HG03135 (cell line): ENCODE results near the gene MUC7.
"Not testable (repeated sequence)": the region's sequence is repeated elsewhere in the genome, so short reads cannot be mapped to it uniquely, and the experiment has no call there.

ENCODE experiments used
- ATAC-seq: cut with Tn5 transposase; IDR thresholded peaks from one replicate; pipeline ENCODE4 v1.9.1; 2021; ENCODE audit warnings: mild to moderate bottlenecking, moderate library complexity; ENCODE audit not compliant: unreplicated experiment

Gene MUC7

DNA sequence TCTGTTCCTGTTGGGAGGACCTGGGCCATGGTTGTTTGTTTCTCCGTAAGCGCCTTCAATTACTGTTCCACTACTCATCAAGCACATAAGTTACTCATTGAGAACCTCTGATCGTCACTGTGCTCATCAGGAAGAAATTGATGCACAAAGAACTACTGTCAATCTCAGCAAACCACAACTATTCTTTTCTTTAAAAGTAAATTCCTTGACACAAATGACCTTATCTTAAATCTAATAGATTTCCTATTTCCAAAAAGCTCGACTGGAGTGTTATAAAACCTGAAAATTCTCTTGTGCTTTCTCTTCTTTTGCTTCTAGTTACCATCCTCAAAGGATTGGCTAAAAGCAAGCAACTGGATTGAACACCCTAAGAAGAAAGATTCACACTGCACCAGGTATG is at the start of gene MUC7:
MUC7 (plus strand) TSS at position 301 of the 400 bp plus-strand sequence. CDS start 1,825 bp downstream, outside the sequence.
- no peak for ATAC-seq

DNA sequence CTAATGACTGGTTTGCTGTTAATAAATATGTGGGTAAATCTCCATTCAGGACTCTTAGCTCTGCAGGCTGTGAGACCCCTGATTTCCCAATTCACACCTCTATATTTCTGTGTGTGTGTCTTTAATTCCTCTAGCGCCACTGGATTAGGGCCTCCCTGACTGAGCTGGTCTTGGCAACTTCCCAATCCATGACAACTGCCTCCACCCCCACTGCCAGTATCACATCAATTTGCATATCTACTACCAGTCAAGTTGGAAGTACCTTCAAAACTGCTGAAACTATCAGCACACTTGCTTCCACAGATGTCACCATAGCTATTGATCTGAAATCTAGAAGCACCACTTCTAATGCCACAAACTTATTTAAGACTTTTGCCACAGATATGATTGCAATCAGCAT is 46.7 kb upstream of the MUC7 start:
- ATAC-seq = no peak

DNA sequence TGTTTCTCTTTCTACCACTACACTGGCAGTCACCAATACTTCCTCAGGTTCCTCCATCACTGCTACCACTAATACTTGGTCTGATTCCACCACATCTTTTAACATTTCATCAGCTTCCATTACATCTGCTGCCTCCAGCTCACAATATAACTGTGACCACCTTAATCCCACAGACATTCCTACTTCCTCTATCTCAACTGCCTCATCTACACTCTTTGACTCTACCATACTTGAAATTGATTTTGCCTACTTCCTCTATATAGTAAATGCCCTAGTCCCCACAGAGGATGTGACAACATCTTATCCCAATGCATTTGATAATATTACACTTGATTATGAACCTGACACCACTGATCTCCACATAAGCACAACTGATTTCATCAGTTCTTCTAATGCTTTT is 45.2 kb upstream of the MUC7 start:
- ATAC-seq = no peak

DNA sequence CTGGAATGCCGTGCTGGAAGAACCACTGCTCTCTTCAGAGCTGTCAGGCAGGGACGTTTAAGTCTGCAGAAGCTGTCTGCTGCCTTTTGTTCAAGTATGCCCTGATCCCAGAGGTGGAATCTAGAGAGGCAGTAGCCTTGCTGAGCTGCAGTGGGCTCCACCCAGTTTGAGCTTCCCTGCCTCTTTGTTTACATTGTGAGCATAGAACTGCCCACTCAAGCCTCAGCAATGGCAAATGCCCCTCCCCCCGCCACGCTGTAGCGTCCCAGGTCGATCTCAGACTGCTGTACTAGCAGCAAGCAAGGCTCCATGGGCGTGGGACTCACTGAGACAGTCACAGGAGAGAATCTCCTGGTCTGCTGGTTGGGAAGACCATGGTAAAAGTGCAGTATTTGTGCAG is 34.8 kb upstream of the MUC7 start:
- ATAC-seq = no peak

DNA sequence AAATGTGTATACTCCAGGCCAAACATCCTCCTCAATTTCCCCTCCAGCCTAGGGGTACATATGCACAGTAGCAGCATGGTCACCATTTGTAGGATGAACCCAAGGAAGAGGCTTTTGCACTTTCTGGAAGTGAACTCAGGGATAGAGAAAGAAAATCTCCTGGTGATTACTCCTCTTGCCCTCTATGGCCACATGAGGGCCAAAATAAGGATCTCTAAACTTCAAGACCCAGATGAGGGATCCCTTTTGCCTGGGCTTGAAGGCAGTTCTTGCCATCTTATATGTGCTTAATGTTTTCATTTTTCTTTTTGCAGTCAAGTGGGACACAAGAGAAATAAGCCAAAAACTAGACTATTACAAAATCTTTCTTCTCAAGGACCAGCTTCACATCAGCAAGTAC is 29.5 kb upstream of the MUC7 start:
- ATAC-seq = no peak

DNA sequence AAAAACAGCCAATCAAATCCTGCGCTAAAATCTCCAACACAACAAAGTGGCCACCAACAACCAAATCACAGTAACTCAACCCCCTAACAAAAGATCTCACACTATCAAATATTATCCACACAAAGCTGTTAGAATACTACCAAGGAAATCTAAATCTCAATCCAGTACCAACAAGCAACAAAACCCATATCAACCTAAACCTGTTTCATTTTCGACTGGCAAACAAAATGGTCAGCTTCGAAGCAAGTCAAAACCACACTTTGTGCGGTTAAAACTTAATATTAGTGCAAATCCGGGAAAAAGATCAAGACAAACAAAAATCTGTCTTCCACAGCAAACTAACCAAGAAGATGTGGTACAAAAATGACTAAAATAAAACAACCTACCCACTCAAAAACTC is 28.7 kb upstream of the MUC7 start:
- ATAC-seq = no peak

DNA sequence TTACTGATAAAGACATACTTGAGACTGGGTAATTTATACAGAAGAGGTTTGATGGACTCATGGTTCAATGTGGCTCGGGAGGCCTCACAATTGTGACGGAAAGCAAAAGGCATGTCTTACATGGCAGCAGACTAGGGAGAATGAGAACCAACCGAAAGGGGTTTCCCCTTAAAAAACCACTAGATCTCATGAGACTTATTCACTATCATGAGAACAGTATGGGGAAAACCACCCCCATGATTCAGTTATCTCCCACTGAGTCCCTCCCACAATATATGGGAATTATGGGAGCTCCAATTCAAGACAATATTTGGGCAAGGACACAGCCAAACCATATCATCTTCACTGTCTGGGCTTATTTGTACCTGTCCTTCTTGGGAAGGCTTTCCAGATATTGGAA is 22.8 kb upstream of the MUC7 start:
- no peak for ATAC-seq

DNA sequence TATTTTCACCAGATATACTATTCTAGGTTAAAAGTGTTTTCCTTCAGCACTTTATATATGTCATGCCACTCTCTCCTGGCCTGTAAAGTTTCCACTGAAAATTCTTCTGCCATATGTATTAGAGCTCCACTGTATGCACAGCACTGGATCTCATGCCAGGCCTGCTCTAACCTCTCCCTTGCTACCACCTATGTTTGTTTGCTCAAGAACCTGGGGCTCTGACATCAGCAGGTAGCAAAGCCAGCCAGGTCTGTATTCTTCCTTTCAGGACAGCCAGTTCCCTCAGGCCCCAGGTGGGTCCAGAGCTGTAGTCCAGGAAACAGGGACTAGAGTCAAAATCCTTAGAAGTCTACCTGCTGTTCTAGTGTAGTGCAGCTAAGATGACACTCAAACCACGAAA is 19.1 kb upstream of the MUC7 start:
- no peak for ATAC-seq

DNA sequence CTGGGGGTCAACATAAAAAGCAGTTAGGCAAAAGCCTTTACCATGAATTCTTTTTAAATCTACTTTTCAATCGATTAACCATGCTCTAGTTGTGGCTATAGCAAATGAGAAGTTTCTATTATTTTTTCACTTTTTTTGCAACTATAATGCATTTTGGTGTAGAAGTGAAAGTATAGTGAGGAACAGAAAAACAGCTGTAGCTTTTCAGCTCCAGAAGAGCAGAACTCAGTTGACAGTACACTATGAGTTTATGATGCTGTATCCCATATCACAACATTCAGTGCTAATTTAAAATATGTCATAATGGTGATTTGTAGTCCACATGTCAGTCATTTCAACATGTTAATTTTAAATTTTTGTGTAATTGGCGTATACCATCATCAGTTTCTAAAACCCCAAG is 8.7 kb upstream of the MUC7 start:
- no peak for ATAC-seq

DNA sequence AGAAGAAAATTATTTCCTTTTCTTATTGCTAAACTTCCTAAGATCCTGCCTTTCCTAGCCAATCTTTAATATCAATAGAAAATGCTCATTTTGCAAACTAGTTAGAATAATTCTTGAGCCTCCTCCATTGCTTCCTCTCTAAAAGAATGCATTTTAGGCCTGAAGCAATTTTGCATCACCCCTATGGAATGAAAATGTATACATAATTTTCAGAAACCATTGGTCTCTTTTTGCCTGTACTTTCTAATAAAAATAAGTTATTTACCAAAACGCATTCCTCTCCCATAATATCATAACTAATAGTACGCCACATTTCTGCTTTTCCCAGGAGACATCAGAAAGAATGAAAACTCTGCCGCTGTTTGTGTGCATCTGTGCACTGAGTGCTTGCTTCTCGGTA is 1.7 kb downstream of the MUC7 start:
- ATAC-seq = no peak

DNA sequence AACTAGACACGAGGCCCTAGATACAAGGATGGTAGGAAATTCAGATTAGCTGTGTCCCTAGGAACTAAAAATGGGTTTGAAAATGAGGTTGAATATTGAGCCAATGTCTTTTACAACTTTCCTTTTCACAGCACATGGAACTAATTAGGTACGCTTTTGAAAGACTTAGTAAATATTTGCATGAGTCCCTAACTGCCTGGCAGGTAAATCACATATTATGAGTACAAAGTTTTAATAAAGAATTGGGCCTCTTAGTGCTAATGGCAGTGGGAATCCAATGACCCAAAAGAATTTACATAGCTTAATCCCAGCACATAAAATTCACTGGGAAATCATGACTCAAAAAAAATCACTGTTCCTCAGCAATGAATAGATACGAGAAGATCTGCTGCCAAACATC is 16.8 kb downstream of the MUC7 start:
- no peak for ATAC-seq

DNA sequence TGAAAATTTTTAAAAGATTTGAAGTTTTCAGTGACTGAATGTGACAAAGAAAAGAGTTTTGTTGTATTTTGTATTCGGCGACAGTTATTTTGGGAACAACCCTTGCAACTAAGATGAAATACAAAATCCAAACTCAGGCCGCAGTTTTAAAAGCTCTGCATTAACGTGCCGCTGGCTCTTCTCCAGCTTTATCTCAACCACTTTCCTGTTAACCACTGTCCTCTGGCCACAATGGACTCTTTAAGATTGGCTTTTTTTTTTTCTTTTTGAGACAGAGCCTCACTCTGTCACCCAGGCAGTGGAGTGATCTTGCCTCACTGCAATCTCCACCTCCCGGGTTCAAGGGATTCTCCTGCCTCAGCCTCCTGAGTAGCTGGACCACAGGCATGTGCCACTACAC is 24.2 kb downstream of the MUC7 start:
- ATAC-seq = no peak

DNA sequence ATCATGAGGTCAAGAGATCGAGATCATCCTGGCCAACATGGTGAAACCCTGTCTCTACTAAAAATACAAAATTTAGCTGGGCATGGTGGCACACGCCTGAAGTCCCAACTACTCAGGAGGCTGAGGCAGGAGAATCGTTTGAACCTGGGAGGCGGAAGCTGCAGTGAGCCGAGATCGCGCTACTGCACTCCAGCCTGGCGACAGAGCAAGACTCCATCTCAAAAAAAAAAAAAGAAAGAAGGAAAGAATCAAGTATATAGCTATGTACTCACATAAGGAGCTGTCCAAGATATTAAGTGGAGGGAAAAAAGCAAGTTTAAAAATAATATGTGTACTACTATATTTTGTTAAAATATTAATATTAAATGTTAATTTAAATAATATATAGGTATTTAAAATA is 29.8 kb downstream of the MUC7 start:
- ATAC-seq = not testable (repeated sequence)

DNA sequence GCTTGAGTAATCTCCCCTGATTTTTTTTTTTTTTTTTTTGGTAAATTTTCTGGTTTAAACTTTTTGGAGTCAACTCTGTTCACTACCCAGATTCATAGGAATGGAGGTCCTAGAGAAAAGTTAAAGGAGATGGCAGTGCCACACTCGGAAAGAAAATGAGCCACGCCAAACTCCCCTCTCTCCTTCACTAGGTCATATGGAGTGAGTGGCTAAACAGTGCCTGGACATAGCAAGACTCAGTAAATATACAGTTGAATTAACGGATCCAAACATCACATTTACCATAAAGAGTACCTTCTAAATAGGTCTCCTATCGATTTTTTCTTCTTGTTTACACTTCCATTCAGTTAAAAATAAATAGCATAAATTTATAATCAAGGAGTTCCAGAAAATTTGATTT is 32.7 kb downstream of the MUC7 start:
- ATAC-seq = no peak

DNA sequence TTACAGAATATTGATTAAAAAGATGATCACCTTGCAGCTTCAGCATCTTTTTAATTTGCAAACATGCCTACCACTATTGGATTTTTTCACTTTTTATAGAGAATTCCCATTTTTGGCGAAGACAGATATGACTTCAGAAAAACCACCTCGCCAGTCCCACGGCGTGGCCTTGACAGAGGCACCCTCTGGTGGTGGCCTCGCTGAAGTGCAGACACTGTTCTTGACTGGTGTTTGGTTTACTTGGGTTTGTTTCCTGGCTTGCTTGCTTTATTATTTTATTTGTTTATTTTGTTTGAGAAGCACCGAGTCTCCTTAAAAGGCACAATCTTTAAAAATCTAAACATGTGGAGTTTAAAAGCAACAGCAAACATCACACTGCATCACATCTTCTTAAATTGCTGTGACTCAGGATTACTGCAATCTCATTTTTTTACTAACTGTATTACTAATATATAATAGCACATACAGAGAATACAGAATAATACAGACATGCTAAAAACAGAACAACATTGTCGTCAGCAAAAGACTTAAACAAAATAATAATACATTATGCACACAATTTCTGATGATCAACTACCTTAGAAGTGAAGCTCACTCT is 33.3 kb downstream of the MUC7 start:
- ATAC-seq = peak; percentile 93

DNA sequence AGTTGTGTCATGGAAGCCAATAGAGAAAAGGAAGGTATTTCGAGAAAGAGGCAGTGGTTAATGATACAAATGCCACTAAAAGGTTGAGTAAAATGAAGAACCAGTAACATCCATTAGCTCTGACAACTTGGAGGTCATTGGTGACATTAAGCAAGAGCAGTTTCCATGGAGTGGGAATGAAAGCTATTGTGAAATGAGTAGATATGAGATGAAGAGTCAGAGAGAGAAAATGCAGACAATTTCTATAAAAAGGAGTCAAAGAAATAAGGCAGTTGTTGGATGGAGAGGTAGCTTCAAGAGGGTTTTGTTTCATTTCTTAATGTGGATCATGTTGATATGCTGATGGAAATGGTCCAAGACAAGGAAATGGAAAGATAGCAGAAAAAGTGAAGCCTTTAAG is 36.8 kb downstream of the MUC7 start:
- no peak for ATAC-seq

DNA sequence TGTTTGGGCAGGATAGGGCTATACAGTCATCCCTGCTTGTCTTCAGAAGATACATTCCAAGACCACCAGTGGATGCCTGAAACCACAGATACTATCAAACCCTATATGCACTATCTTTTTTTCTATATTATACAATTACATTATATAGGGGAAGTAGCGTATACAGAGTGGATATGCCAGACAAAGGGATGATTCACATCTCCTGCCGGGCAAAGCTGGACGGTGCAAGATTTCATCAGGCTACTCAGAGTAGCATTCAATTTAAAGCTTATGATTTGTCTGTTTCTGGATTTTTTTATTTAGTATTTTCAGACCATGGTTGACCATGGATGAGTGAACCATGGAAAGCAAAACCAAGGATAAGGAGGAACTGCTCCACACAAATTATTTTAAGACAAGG is 39.4 kb downstream of the MUC7 start:
- ATAC-seq = no peak

DNA sequence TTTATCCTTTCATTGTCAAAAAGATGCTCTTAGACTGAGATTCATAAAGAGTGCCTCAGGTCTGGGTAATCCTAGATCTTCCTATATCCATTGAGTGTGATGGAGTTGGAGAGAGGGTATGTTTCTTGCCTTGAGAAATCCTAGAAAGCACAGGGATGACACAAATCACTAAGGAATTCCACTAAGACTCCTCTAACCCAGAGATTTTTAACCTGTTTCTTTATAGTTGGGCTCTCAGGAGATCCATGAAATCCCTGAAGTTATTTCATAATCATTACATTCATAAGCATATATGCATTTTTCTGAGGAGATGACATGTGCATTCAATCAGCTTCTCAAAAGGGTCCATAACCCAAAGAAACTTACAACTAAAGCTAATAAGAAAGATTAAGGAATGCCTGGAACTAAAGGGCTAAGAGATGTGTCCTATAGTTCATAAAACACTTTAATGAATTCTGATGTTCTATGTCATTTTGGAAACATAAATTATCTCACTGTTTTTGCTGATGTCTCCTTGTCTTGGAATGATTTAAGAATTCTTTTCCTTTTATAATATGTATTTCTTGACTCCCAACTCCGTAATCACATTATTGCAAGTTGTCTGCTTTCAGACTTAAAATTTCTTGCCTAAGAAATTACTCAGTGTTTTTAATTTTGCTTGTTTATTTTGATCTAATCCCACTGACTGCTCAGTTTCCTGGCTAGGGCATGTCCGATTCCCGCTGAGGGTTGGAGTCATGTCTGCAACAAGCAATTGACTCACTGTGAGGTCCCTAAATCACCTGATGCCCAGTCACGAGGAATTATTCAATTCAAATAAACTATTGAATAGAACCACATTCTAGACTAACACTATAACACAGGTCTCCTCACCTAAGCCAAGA is 43.6 kb downstream of the MUC7 start:
- no peak for ATAC-seq

DNA sequence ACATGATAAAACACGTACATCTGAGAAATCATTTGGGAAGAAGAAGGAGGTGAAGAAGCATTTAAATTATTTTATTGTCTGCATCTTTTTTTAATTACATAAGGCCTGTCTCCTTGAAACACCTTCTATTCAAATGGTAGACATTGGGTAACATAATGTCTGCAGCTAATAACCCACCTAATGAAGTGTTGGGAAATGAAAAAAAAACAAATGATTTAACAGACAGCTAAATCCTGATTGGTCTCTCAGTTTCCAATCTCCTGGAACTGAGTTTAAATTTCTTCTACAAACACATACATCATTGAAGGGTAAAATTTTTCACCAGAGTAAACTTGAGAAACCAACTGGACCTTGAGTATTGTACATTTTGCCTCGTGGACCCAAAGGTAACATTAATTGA is 46.3 kb downstream of the MUC7 start, which contains the start of gene AMTN:
AMTN (plus strand) TSS at position 301 of the 400 bp plus-strand sequence. CDS start 209 bp downstream, outside the sequence.
- ATAC-seq = no peak

DNA sequence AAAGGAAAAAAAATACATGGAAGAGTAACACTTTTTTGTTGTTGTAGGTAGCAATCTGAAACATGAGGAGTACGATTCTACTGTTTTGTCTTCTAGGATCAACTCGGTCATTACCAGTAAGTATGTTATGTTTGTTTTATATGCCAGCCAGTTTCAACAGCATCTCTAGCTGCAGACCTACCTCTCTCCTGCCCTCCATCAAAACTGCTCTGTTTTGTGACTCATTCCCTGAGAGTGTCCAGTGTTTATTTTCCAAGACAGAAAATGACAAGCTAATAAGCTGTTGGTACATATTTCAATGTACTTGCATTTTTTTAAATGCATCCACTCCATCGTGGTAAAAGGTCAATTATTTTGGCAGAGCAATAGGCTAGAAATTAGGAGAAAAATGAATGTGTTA is 46.7 kb downstream of the MUC7 start:
- no peak for ATAC-seq

DNA sequence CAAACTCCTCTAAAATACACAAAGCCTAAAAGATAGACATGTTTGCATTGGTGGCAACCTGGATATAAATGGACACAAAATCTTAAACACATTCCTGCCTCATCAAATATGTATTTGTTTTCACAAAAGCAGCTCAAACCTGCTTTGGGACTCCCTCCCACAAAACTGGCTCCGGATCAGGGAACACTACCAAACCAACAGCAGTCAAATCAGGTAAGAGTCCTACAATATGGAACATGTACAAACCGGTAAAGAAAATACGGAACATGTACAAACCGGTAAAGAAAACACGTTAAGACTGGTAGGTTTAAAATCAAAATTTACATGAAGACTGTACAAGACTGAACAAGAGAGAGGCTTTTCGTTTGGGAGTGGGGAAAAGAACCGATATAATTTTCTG is 50.6 kb downstream of the MUC7 start:
- ATAC-seq = no peak

DNA sequence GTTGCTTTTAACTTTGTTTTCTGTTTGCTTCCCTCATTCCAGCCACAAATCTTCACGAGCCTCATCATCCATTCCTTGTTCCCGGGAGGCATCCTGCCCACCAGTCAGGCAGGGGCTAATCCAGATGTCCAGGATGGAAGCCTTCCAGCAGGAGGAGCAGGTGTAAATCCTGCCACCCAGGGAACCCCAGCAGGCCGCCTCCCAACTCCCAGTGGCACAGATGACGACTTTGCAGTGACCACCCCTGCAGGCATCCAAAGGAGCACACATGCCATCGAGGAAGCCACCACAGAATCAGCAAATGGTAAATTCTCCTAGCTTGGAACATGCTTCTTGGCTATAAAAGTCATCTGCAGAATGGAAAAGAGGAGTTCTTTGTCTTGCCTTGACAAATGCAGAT is 59.0 kb downstream of the MUC7 start:
- no peak for ATAC-seq
